ENCODE results near the gene PDPK1.

Gene PDPK1

DNA sequence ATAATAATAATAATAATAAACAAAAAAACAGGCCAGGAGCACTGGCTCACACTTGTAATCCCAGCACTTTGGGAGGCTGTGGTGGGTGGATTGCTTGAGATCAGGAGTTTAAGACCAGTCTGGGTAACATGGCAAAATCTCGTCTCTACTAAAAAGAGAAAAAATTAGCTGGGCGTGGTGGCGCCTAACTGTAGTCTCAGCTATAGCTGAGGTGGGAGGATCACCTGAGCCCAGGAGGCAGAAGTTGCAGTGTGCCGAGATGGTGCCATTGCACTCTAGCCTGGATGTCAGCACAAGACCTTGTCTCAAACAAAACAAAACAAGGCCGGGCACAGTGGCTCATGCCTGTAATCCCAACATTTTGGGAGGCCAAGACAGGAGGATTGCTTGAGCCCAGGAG lies 42.8 kb upstream of the PDPK1 start:
- DNase-seq (ENCODE audit: low read depth), result no peak
- TF ChIP-seq, protein P1, sequence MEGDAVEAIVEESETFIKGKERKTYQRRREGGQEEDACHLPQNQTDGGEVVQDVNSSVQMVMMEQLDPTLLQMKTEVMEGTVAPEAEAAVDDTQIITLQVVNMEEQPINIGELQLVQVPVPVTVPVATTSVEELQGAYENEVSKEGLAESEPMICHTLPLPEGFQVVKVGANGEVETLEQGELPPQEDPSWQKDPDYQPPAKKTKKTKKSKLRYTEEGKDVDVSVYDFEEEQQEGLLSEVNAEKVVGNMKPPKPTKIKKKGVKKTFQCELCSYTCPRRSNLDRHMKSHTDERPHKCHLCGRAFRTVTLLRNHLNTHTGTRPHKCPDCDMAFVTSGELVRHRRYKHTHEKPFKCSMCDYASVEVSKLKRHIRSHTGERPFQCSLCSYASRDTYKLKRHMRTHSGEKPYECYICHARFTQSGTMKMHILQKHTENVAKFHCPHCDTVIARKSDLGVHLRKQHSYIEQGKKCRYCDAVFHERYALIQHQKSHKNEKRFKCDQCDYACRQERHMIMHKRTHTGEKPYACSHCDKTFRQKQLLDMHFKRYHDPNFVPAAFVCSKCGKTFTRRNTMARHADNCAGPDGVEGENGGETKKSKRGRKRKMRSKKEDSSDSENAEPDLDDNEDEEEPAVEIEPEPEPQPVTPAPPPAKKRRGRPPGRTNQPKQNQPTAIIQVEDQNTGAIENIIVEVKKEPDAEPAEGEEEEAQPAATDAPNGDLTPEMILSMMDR (conservative IDR thresholded peaks at IDR 0.05; ENCODE audit: control insufficient read depth, insufficient read depth, low read depth, low read length), result no peak
- no peak overlapping the region for H3K4me3 ChIP-seq (ENCODE audit: control insufficient read depth, low read depth, low read length)

- TF ChIP-seq, protein P1 (conservative IDR thresholded peaks at IDR 0.05; ENCODE audit: control insufficient read depth, insufficient read depth, low read depth, low read length), result no peak
- H3K4me3 ChIP-seq (ENCODE audit: control insufficient read depth, low read depth, low read length), result no peak overlapping the region
- no peak for DNase-seq (ENCODE audit: low read depth)
These were observed 41.4 kb upstream of the PDPK1 start for GRCh38 chr16:2496223-2497115.

- TF ChIP-seq, protein P1 (conservative IDR thresholded peaks at IDR 0.05; ENCODE audit: control insufficient read depth, insufficient read depth, low read depth, low read length), result no peak
- DNase-seq (ENCODE audit: low read depth), result peak; percentile 33
- H3K4me3 ChIP-seq (ENCODE audit: control insufficient read depth, low read depth, low read length), result no peak overlapping the region
These were observed 40.6 kb upstream of the PDPK1 start for GRCh38 chr16:2497116-2497630.

DNA sequence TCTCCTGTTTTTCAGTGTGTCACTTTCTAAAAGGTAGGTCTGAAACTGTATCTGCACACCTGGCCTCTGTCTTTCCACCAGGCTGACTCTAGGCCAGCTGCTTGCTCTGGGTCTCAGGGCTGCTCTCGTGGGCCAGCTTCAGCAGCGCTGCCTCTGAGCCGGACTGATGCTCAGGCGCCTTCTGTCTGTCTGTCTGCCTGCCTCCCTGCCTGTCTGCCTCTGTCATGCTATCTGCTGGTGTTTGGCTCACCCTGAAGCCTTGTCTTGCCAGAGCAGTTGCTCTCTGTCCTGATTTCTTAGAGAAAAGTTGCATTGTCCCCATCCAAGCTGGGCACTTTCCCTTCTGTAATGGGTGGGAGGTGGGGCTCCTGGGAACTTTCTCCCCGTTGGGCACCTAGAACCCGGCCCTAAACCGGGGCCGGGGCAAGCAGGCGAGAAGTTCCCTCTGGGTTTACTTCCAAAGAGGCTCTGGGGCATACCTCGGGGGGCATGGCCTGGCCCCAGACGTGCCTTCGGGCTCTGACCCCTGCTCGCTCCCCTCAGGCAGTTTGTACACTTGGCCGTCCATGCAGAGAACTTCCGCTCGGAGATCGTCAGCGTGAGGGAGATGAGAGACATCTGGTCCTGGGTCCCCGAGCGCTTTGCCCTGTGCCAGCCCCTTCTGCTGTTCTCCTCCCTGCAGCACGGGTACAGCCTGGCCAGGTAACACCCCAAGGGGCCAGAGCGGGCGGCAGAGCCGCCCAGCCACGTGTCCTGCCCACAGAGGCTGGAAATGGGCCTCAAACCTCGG lies 39.9 kb upstream of the PDPK1 start:
- DNase-seq (ENCODE audit: low read depth), result no peak
- no peak overlapping the region for H3K4me3 ChIP-seq (ENCODE audit: control insufficient read depth, low read depth, low read length)
- TF ChIP-seq, protein P1 (conservative IDR thresholded peaks at IDR 0.05; ENCODE audit: control insufficient read depth, insufficient read depth, low read depth, low read length), result no peak

DNA sequence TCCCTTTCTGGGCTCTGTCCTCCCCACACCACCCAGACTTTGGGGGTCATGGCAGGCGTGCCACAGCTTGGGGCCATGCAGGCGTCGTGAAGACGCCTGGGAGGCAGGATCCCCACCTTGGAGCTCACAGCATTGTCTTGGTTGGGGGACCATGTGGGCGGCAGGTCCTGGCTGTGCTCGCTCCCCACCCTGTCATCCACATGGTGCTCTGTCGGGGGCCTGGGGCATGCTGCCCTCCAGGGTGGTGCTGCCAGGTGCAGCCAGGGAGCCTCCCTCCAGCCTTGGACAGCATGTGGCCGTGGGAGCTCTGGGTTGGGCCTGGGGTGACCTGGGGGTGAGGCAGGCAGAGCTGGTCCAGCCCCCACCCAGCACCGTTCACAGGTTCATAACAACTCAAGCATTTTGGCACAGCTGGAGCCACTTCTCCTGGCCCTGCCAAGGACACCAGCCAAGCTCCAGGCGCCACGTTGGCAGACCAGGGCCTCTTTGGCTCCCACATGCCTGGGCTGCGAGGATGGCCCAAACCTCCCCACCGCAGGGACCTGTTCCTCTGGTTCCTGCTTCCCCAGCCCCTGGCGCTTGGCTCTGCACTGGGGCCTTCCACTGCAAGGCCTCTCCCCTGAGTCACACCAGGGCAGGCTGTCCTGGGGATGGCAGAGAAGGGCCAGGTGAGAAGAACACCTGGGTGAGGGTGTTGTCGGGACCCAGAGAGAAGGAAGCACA lies 39.1 kb upstream of the PDPK1 start:
- TF ChIP-seq, protein P1 (conservative IDR thresholded peaks at IDR 0.05; ENCODE audit: control insufficient read depth, insufficient read depth, low read depth, low read length), result no peak
- DNase-seq (ENCODE audit: low read depth), result no peak
- no peak overlapping the region for H3K4me3 ChIP-seq (ENCODE audit: control insufficient read depth, low read depth, low read length)

DNA sequence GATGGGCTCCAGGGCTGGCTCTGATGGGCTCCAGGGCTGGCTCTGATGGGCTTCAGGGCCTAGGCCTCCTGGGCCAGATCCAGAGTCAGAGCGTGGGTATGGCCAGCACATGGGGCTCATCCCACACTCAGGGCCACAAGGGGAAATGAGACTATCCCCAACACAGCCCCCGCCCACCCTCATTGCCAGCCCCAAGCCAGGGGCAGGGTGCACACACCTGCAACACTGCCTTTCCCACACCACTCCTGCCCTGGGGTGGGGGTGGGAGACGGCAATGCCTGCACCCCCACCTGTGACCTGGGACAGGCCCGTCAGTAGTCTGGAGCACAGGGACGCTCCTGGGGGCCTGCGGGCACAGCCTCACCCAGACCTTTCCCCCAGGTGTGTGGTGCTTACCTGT lies 38.4 kb upstream of the PDPK1 start:
- TF ChIP-seq, protein P1 (conservative IDR thresholded peaks at IDR 0.05; ENCODE audit: control insufficient read depth, insufficient read depth, low read depth, low read length), result no peak
- DNase-seq (ENCODE audit: low read depth), result no peak
- no peak overlapping the region for H3K4me3 ChIP-seq (ENCODE audit: control insufficient read depth, low read depth, low read length)
